Measurements from ENCODE around the gene GDNF.

GDNF gene

DNA sequence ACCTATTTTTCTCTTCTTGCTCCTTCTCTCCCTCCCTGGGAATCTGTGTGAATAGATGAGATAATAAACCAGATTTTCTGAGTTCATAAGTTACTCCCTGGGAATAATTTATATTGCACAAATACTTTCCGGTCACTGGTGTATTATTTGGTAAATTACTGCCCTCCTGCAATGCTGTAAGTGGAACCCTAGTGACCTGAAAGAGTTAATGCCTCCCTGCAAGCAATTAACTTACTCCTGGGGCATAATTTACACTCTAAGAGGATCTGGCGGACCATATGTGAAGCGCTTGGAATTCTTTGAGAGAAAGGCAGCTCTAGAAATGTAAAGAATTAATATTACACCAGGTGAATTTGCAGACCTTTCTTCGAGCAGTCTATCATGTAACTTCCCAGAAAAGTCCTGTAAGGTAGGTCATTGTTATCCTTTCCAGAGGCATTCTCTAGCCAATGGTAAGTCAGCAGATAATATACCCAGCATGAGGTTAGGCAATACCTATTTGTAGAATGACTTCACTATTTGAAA, 7.0 kb upstream of the GDNF start:
- FAIRE-seq: no peak

DNA sequence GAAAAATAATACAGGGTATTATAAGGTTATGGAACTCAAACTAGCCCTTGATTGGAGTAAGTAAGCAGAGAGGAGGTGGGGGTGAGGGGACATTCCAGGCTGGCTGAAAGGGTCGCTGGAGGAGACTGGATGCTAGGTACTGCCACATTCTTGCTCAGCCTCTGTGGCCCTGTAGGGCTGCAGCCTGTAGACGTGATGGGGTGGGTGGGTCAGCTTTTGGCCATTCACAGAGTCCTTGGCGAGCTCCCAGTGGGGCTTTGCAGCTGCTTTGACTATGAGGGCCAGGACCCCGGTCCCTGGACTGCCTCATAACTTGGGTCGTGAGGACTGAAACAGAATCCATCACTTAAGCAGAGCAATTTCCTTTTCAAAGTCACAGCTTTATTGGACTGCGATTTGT, 4.2 kb upstream of the GDNF start:
- no peak for FAIRE-seq

DNA sequence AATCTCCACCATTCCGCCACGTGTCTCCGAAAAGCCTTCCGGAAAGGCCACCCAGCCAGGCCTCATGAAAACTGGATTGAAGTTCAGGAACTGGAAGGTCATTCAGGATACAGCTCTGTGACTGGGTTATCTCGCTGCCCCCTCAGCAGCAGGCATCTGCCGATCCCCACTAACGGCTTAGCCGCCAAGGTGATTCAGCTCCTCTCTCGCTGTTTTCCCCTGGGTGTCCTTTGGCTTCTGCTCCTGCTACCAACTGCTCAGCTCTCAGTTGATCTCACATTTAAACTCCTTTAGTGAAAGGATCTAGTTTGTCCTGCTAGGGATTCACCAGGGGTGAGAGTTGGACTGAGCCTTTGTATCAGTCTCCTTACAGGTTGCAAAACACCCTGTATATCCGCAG, 2.2 kb upstream of the GDNF start:
- no peak for FAIRE-seq

DNA sequence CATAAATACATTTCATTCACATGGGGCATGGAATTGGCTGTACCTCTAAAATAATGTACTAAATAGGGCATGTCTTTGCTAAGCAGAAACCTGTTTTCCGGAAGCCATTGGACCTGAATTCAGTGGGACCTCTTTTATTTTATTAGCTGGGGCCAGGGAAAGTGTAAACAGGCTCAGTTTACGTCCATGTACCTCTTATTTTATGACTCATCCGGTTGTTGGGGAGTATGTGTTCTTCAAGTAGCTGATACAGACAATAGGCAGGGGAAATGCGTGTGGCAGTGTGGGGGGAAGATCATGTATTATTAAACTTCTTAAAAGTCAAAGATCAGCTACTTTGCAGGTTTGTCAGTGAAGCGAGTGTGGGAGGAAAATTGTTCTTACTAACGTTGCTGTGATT, 1.4 kb upstream of the GDNF start:
- FAIRE-seq: no peak

DNA sequence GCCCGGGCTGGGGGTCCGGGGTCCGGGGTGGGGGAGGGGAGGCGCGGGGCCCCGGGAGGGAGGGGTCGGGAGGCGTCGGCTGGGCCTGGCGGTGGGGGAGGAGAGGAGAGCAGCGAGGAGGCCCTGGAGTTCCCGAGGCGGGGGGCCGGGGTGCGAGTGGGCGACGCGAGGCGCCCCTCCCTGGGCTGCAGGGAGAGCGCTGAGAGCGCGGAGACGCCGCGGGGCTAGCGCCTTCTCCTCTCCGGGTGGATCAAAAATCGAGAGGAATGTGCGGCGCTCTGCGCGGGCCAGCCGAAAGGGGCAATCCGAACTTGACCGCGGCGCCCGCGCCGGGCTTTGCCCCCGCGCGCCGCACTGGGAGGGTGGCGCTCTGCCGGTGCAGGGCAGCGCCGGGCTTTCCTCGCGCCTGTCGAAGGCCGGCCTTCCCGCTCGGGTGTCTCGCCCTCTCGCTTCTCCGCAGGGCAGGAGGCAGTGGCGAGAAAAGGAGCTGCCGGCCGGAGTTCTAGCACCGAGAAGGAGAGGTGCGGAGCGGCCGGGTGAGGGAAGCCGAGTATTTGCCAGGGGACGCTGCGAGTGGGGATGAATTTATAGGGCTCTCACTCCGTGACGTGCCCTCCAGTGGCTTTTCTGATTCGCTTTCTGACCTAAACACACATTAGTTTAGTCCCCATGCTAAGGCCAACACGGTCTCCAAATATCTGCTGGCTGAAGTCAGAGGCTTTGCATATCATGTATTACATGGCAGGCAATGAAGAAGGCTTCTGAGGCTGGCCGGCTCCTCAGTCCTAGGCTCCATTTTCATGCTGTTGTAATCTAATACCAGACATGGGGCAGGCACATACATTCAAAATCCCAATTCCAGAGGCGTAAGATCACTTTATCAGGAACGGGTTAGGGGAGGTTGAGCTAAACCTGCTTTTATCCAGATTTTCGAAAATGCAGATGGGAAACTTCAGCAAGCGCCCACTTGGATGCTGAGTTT, 503 bp upstream of the GDNF start:
- FAIRE-seq: no peak

DNA sequence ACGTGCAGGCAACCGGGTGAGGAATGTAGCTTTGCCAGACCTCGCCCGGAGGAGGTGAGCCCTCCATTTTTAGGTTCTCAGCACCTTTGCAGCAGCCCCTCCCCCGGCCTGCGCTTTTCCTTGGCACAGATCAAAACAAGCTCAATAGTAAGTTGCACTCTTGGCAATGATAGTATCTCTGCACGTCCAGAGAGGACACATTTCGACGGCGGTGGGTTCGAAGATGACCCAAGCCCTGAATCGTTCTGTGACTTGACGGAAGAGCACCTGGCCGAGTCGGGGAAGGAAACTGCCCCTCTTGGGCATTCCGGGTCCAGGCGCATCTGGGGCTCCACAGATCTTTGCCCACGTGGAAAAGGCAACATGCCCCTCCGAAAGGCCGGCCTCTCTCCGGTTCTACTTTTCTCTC, 904 bp downstream of the GDNF start:
- no peak for FAIRE-seq

DNA sequence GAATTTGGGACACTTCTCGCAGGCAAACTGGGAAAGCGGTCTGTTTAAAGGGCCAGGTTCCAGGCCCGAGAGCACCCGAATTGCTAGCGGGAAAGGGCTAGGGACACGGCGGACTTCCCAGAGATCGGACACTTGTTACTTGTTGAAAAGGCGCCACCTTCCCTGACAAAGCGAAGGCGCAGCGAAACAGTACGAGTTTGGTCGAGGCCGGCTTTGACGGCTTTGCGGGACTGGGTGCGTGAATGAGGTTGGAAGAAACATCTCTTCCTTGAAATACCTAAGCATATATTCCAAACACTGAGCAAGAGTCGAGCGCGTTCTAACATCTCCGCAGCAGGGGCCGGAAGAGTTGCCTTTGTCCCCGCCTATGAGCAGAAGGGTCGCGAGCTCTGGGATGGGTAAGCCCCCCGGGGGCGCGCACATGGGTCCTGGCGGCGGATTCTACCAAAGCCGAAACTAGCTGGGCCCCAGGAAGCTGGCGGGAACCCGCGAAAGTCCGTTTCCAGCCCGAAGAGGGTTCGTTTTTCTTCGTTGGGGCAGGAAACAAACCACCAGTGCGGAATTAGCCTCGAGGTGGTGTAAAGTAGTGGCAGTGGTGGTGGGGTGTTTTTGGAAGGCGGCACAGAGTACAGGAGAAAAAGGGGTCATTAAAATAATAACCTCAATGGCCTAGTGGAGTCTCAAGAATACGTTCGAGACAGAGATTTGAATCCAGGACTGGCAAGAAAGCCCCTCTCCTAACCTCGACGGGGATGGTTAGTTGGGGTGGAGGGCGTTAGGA, 1.5 kb downstream of the GDNF start:
- no peak for FAIRE-seq

DNA sequence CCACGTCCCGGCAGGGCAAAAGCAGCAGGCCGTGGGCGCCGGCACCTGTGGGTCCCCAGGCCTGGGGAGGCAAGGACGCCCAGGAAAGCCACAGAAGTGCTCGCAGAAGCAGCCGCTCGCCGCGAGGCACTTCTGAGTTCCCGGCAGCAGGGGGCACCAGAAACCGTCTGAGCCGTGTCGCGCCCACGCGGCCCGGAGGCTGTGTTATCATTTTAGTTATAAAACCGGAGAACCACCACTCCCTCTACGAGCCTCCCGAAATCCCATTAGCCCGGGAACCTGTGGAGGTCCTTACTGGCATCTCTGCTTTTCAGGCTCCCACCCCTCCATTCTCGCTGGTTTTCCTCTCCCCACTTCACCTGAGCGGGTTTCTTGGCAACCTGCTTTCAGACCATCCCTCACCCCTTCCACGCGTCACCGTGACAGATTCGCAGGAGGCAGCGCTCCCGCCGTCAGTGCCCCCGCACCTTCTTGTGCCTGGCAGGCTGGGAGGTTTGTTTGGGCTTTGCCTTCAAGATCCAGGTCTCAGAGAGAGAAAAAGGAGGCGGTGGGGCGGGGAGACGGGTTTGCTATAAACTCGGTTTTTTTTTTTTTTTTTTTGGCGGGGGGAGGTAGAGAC, 2.3 kb downstream of the GDNF start:
- no peak for FAIRE-seq

DNA sequence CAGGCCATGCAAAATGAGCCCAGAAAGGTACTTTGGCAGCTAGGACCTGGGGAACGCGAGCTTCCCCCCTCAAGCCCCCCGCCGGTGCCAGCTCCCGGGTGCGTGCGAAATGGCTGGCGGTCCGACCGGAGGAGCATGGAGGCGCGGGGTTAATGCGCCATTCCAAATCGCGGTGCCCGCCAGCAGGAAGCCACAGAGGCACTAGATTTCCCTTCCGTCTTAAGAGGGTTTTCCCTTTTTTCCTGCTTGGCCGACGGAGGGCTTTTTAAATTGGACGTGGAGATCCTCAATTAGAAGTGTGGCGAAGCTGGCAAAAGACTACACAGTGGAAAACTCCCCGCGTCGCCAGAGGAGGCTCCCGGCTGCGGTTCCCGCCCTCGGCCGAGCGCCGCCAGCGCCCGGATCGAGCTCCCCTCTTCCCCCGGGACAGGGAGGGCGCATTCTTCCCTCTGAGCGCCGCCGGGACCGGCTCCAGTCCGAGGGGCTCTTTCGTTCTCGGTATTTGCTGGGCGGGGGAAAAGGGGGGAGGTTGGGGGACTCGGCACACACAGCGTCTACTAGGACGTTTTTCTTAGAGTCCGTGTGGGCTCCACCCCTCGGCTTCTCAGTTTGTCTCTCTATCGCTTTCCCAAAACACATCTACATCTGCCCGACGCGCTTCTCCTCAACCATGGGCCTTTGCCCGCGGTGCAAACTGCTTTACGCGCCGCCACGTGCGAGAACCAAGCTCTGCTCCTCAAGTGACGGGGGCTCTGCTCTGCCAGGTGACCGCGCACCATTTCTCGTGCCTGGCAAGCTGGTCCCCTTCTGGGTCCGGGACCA, 3.0 kb downstream of the GDNF start:
- no peak for FAIRE-seq

DNA sequence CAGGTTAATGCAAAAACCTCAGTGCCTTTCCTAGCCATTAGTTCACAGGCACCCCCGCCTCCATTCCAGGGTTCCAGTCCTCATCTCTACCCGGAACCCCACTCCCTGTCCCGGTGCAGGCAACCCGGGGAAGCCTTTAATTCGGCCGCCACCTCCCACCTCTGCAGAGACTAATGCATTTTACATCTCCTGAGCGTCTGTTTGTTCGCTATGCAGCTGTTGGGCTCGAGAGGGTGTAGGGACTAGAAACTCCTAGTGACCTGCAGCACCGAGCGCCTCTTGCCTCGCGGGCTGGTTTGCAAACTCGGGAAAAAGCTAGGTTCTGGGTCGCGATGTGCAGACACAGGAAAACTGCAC, 3.6 kb downstream of the GDNF start:
- no peak for FAIRE-seq

DNA sequence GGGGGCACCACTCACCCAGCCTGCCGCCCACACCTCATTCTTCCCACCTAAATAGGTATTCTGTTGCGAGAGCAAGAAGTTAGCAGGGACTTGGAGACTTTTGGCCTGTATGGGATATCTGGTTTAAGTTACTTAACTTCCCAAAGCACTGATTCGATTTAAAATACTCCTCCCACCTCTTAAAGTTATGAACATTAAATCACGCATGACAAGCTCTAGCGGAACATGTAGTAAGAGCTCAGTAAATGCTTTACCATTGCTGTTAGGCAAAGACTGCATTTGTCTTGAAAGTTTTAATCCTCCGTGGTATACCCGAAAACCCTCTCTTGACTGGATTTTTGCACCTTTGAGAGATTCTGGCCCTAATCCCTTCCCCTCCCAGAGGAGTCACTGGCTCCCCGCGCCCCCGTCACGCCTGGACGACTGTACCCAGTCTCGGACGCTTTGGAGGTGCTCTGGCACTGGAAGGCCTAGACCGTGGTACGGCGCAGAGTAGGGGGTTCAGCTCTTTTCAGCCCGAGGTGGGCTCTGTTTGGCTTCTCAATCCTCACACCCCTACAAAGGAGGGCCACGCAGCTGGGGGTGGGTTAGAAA, 4.4 kb downstream of the GDNF start:
- FAIRE-seq: no peak

DNA sequence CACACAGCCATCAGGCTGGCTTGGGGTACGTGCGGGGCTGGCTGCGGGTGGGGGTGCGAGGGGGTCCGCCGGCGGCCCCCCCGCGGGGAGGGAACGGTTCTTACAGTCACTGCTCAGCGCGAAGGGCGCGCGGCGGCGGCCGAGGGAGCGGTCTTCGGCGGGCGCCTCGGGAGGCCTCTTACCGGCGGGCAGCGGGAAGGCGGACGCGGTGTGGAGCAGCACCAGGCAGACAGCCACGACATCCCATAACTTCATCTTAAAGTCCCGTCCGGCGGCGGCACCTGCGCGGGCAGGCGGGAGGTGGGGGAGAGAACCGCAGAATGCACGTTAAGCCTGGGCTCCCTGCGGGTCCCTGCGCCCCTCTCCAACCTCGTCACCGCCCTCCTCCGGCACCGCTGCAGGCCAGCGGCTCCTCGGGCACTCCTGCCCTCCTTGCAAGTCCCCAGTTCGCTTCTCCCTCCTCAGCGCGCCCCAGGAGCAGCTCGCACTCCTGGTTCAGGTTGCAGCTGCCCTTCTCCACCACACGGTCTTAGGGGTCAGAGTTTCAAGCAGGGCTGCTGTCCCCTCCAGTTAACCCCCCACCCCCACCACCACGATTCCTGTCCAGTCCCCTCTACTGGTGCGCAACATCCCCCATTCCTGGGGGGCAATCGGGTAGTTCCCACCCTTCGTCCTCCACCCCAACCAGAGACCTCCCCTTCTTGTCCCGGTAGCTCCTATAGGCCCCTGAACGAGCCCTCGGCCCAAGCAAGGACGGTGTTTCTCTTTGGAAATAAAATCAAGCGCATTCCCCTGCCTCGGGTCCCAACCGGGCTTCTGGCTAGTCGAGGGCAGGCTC, 5.1 kb downstream of the GDNF start:
- FAIRE-seq: no peak

DNA sequence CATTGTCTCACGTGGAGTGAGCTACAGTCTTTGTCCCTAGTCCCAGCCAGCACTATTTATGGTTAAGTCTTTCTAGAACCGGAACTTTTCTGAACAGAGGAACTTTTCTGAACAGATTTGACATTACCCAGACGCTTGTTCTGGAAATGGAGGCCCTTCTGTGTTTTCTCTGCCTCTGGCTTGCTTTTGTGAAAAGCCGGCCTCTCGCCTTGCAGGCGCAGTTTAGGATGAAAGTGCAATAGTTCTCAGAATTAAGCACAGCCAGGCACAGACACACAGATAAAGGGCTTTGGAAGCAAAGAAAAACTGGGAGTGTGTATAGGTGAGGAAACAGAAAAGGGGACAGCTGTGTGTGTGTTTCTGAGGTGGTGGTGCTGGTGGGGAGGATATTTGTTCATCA, 5.9 kb downstream of the GDNF start:
- no peak for FAIRE-seq

DNA sequence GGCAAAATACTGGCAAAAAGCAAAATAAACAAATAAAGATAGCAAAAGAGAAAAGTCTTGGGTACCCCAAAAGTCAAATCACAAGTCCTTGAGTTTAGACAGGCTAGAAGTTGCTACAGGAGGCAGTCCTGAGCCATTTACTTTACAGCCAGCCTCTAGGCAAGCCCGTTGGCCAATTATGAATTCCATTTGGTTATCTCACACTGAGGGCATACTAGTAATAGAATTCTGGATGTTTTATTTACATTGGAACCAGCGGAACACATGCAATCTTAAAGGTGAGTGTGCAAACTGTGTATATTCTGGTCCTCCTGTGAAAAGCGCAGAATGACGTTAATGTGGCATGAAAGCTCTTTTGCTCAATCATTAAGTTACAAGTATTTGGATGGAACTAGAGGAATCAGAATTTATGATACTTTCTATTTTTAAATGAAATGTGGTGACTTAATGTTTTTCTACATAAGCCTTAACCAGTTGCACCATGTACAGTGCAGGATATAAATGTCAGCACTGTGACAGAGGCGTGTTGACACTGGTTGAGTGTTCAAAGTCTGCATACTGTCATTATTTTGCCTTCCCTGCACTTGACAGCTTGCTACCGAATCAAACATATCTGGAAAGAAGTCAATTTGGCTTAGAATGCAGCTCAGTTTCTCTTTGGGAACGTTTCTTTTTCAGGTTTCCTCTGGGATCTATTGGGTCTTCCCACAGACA, 7.9 kb downstream of the GDNF start:
- no peak for FAIRE-seq

DNA sequence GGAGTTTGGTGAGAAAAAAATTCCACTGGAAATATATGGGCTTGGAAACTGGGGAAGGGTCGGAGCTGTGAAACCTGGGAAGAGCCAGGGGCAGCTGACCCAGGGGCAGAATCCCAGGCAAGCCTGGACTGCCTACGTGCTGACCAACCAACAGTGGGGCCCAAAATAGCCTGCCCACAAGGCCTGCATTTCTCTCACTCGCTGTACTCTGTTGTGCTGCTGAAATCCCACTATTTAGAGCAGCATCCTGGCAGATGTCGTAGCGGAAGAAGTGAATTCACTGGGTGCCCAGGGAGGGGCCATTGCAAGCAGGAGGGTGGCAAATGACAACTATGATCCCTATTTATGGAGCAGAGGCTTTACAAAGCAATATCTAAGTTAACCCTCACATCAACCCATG, 9.5 kb downstream of the GDNF start:
- FAIRE-seq: no peak

DNA sequence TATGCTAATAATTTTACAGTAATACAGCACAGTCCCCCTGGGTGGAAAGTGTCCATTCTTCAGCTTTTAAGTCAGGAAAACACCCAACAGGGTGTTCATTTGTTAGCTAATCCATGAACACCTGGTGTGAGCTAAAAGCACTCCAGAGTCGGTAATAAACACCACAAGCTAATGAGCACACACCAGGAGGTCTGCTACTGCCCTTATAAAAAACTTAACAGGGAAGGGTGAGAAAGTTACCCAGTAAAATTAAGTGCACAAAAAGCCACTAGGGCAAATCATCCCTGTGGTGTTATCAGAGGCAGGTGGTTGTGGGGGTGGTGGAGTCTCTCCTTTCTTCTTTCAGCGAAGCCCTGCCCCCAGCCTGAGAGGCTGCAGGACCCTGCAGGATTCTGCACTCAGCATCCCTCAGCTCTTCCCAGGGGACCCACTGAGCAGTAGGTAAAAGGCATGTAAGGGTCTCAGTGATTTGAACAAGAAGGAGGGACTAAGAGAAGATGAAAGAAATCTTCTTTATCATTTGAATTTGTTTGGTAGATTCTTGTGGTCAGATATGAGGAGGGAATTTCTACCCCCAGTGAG, 14.4 kb downstream of the GDNF start:
- no peak for FAIRE-seq

DNA sequence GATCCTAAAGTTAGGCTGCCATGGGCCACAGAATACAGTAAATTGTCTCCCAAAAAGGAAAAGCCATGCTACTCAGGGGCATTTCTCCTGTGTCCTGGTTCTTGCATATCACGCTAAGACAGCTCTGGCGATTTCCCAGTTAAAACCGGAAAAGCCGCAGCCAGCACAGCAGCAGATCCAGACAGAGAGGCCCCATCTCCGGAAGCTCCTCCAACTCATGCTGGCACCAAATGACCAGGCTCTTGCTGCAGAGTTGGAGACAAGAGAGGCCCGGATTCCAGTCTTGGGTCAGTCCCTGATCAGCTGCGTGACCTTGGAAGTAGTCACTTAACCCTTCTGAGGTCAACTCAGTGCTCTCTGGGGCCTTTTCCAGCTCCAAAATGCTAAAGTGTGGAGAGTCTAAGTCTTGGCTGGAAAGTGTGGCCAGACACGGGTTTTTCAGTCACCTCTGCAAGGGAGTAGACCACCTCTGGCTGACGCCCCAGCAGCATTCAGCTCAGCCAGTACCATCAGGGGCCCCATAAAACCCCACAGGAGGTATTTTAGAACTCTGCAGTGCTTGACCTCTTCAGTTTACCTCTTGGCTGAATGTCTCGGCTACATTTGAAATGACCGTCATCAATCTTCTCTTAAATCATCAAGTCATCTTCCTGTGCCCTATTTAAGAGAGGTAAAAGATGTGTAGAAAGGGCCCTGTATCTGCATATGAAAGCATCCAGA, 16.2 kb downstream of the GDNF start:
- no peak for FAIRE-seq

DNA sequence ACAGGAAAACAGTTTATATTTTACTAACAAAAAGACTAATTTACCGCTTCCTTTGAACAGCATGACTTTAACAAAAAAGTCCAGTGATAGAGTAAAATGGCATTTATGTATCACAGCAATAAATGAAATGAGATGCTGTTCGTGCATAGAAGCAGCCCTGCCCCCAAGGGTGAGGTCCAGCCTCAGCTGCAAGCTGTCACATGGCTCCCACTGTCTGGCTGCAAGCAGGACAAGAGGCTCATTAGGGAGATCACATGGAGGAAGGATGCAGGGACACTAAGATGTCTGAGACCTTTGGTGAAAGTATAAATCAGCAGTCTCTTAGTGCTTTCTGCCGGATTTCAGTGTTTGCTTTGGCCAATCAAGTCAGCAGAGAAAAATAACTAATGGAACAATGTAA, 23.0 kb downstream of the GDNF start:
- no peak for FAIRE-seq

DNA sequence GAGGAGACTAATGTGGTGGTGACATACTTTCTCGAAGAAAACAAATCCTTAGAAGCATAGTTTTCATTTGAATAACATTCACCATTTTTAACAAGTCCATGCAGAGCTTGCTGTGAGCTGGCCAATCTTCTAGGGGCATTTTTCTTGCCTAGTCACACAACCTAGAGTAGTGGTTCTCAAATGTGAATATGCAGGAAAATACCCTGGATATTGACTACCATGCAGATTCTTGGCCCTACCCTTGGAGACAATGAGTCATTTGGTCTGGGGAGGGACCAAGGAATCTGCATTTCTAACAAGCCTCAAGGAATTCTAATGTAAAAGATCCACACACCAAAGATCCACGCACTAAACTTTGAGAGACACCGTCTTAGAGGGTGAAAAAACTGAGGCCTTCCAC, 23.5 kb downstream of the GDNF start:
- no peak for FAIRE-seq

DNA sequence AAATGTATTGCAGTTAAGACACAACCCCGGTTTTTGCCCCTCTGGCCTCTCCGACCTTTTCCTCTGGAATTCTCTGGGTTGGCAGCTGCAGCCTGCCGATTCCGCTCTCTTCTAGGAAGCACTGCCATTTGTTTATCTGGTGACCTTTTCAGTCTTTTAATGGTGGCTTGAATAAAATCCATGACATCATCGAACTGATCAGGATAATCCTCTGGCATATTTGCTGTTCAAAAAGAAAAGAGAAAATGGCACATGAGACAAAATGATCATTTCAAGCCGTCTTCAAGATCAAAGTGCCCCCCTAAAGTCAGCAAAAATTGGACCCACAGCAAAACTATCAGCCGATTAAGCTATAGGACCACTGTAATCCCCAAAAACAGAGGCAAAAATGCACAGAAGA, 23.9 kb downstream of the GDNF start:
- no peak for FAIRE-seq
